BLaER1 (cell line): Measurements from ENCODE around the gene CDC6.
A peak's percentile ranks its signal among the peaks of the same experiment; 100 is the strongest.
"Not testable (repeated sequence)": the region's sequence is repeated elsewhere in the genome, so short reads cannot be mapped to it uniquely, and the experiment has no call there.

ENCODE experiments used
- H3K27ac ChIP-seq: shearing (Covaris generic); formaldehyde crosslinking; 2 replicates; pipeline ENCODE4 v1.8.1; 2022
- H3K27me3 ChIP-seq: shearing (Covaris generic); formaldehyde crosslinking; 2 replicates; pipeline ENCODE4 v1.8.1; 2022
- H3K36me3 ChIP-seq: shearing (Covaris generic); formaldehyde crosslinking; 2 replicates; pipeline ENCODE4 v1.8.1; 2022
- H3K4me1 ChIP-seq: shearing (Covaris generic); formaldehyde crosslinking; 2 replicates; pipeline ENCODE4 v1.8.1; 2022
- H3K4me2 ChIP-seq: shearing (Covaris generic); formaldehyde crosslinking; 2 replicates; pipeline ENCODE4 v1.8.1; 2022
- H3K4me3 ChIP-seq: shearing (Covaris generic); formaldehyde crosslinking; 2 replicates; pipeline ENCODE4 v1.8.1; 2022
- H3K9ac ChIP-seq: shearing (Covaris generic); formaldehyde crosslinking; 2 replicates; pipeline ENCODE4 v1.8.1; 2022
- H3K9me3 ChIP-seq: shearing (Covaris generic); formaldehyde crosslinking; 2 replicates; pipeline ENCODE4 v1.8.1; 2022
- H4K20me1 ChIP-seq: shearing (Covaris generic); formaldehyde crosslinking; 2 replicates; pipeline ENCODE4 v1.8.1; 2022
- Cebpa-rat ChIP-seq: shearing (Covaris generic); IDR thresholded peaks from 2 replicates; pipeline ENCODE4 v1.8.1; 2022

The CDC6 gene

DNA sequence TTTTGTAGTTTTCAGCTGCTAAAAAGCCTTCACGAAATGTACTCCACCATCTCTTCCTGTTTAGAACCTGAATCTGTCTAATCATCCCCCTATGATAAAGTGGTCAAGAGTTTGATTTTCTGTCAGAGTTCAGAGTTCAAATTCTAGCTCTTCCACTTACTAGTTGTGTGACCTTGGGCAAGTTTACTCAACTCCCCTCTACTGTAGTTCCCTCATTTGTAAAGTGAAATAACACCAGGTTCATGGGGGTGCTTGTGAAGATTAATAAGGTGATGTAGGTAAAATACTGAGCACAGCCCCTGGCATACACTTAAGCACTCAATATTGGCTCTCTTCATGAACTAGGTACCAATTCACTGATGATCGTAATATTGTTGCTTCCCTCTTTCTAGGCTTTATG, 1.2 kb upstream of the CDC6 start:
- H3K9ac ChIP-seq = no peak overlapping the region
- no peaks in the 10 kb centered on the region for H3K9me3 ChIP-seq
- no peaks in the 10 kb centered on the region for H3K27me3 ChIP-seq
- H3K4me1 ChIP-seq = peaks cover 24% of the 10 kb centered on the region
- H3K4me3 ChIP-seq = no peak overlapping the region
- TF ChIP-seq Cebpa-rat = no peak
- no peak overlapping the region for H3K4me2 ChIP-seq
- peaks cover 37% of the 10 kb centered on the region for H3K36me3 ChIP-seq
- H3K27ac ChIP-seq = no peak overlapping the region
- peaks cover 11% of the 10 kb centered on the region; the same call in 1 of the 2 replicates for H4K20me1 ChIP-seq

DNA sequence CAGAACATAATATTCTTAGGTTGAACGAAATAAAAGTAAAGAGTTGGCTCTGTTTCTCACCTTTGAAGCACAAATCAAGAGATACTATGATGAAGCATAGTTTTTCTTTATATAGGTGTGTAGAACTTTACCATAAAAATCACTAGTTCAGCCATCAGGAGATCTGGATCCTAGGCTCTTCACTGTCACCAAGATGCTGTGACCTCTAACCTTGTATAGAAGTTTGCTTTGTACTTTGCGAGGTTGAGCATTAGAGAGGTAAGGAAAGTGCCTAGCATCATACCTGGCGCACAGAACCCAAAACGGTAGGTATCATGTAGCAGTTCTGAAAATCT, 553 bp upstream of the CDC6 start:
- Histone ChIP-seq H3K27ac (no peak overlapping the region), H3K4me2 (peak overlapping the region; percentile 54), H3K9me3 (no peaks in the 10 kb centered on the region), H4K20me1 (peaks cover 11% of the 10 kb centered on the region; the same call in 1 of the 2 replicates), H3K36me3 (peaks cover 37% of the 10 kb centered on the region), H3K4me1 (peaks cover 24% of the 10 kb centered on the region), H3K9ac (no peak overlapping the region), H3K4me3 (no peak overlapping the region), H3K27me3 (no peaks in the 10 kb centered on the region)
- no peak for TF ChIP-seq Cebpa-rat

DNA sequence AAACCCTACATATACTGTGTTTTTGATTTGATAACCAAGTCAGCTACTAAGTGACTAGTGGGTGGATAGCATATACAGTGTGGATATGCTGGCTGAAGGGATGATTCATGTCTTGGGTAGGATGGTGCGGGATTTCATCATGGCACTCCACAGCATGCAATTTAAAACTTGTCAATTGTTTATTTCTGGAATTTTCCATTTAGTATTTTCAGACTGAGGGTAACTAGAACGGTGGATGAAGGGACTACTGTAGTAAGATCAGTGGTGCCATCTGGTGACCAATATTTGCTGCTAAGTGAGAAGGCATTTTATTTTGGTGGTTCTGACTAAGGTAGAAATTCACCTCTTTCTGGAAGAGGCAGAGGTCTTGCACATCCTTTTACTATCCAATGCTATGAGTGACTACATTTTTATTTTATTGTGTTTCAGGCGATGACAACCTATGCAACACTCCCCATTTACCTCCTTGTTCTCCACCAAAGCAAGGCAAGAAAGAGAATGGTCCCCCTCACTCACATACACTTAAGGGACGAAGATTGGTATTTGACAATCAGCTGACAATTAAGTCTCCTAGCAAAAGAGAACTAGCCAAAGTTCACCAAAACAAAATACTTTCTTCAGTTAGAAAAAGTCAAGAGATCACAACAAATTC, 3.1 kb downstream of the CDC6 start:
- Histone ChIP-seq H3K36me3 (peaks cover 61% of the 10 kb centered on the region), H3K4me3 (no peak overlapping the region), H3K27ac (no peak overlapping the region), H3K9me3 (no peaks in the 10 kb centered on the region), H3K4me2 (peak overlapping the region; percentile 94), H3K4me1 (peaks cover 24% of the 10 kb centered on the region), H4K20me1 (peaks cover 11% of the 10 kb centered on the region; the same call in 1 of the 2 replicates), H3K9ac (0 out of 2 replicates have a peak overlapping the region, but pooled peaks have one; percentile 22), H3K27me3 (no peaks in the 10 kb centered on the region)
- TF ChIP-seq Cebpa-rat = no peak

DNA sequence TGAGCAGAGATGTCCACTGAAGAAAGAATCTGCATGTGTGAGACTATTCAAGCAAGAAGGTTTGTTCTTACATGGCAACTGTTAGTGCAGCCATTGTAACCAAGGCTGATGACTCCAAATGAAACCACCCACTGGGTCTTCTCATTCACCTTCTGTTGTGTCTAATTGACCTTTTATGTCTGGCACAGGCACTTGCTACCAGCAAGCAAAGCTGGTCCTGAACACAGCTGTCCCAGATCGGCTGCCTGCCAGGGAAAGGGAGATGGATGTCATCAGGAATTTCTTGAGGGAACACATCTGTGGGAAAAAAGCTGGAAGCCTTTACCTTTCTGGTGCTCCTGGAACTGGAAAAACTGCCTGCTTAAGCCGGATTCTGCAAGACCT, 3.6 kb downstream of the CDC6 start:
- no peak overlapping the region for H3K9ac ChIP-seq
- H3K27ac ChIP-seq = no peak overlapping the region
- peaks cover 24% of the 10 kb centered on the region for H3K4me1 ChIP-seq
- peaks cover 66% of the 10 kb centered on the region for H3K36me3 ChIP-seq
- H4K20me1 ChIP-seq = peaks cover 11% of the 10 kb centered on the region; the same call in 1 of the 2 replicates
- H3K9me3 ChIP-seq = no peaks in the 10 kb centered on the region
- no peak overlapping the region for H3K4me2 ChIP-seq
- no peaks in the 10 kb centered on the region for H3K27me3 ChIP-seq
- H3K4me3 ChIP-seq = no peak overlapping the region
- TF ChIP-seq Cebpa-rat = no peak

DNA sequence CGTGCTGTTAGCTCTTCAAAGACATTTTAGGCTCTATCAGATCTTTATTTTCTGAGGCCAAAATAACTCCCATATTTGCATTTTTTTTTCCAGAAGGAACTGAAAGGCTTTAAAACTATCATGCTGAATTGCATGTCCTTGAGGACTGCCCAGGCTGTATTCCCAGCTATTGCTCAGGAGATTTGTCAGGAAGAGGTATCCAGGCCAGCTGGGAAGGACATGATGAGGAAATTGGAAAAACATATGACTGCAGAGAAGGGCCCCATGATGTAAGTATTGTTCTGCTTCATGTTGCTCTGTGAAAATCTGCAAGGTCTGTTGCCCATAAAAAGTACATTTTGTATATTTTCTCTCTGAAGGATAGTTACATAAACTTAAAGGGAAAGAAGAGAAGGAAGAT, 5.7 kb downstream of the CDC6 start:
- H4K20me1 ChIP-seq = peaks cover 11% of the 10 kb centered on the region; the same call in 1 of the 2 replicates
- H3K4me2 ChIP-seq = no peak overlapping the region
- peaks cover 21% of the 10 kb centered on the region for H3K4me1 ChIP-seq
- peak overlapping the region; percentile 38; the same call in 1 of the 2 replicates for H3K9ac ChIP-seq
- no peaks in the 10 kb centered on the region for H3K9me3 ChIP-seq
- no peaks in the 10 kb centered on the region for H3K27me3 ChIP-seq
- no peak for TF ChIP-seq Cebpa-rat
- no peak overlapping the region for H3K27ac ChIP-seq
- no peak overlapping the region for H3K4me3 ChIP-seq
- H3K36me3 ChIP-seq = peaks cover 87% of the 10 kb centered on the region

DNA sequence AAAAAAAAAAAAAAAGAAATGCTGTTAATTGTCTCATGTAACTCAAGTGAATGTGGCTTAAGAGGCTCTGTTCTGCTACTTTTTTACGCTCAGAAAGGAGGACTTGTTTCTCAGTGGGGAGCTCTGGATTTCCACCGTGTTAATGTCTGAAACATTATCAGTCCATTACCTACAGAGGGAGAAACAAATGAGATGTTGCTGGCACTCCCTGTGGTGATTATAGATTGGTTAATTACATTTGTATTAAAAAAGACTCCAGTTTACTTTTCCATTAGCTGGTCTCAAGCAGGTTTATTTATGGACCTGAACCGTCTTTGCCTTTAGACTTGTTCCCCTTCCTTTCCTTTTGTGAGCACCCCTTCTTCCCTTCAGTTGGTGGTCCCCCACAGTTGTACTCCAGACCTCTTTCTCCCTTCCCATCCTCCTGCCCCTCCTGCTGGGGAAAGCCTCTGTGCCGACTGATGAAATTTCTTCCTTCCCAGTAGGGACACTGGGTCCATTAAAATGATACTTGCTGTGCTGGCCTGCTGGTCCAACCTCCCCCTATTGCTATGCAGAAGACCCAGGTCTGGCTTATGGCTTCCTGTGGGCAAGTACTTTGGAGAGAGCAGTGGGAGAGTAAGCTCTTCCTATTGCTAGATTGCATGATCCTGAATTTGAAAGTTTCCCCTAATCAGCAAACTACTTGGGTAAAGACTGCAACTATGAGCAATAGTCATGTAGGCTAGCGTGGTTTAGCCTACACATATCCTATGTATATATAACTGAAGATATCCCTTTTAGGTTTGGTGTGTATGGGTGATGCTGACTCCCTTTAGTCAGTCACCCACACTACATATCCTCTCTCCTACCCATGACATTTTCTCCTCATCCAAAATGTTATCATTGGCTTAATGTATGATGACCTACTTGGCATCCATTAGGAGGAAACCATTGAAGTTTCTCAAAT, 8.1 kb downstream of the CDC6 start:
- H3K27me3 ChIP-seq = no peaks in the 10 kb centered on the region
- no peak overlapping the region for H3K9ac ChIP-seq
- H3K9me3 ChIP-seq = no peaks in the 10 kb centered on the region
- H3K4me1 ChIP-seq = no peaks in the 10 kb centered on the region
- no peaks in the 10 kb centered on the region for H4K20me1 ChIP-seq
- no peak for TF ChIP-seq Cebpa-rat
- H3K27ac ChIP-seq = no peak overlapping the region
- H3K4me2 ChIP-seq = no peak overlapping the region
- no peak overlapping the region for H3K4me3 ChIP-seq
- H3K36me3 ChIP-seq = peaks cover 100% of the 10 kb centered on the region

DNA sequence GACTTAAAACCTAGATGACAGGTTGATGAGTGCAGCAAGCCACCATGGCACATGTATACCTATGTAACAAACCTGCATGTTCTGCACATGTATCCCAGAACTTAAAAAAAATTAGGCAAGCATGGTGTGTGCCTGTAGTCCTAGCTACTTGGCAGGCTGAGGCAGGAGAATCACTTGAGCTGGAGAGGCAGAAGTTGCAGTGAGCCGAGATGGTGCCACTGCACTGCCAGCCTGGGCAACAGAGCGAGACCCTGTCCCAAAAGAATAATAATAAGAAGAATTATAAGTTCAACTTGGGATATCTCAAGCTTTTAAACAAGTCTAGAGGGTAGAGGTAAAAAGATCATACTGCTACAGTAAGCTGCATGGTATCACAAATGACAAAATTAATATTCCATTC, 9.8 kb downstream of the CDC6 start:
- Histone ChIP-seq H3K27me3 (no peaks in the 10 kb centered on the region), H3K27ac (no peak overlapping the region), H3K4me1 (no peaks in the 10 kb centered on the region), H3K4me3 (no peak overlapping the region), H3K4me2 (no peak overlapping the region), H3K36me3 (peaks cover 100% of the 10 kb centered on the region), H3K9ac (no peak overlapping the region), H3K9me3 (no peaks in the 10 kb centered on the region), H4K20me1 (no peaks in the 10 kb centered on the region)
- TF ChIP-seq Cebpa-rat = no peak

DNA sequence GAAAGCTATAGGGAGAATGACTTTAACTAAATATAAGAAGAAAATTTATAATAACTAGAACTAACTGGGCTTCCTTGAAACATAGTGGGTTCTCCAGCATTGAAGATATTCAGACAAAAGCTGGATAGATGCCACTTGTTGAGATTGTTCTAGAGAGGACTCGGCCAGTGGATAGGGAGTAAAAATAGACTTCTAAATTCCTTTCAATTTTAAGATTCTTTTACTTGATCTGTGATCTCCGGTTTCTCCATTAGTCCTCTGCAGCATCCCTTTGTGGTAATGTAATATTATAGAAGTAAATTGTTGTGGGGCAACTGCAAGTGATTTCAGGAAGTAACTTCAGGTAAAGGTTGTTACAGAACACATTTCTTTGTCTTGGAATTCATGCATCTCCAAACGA, 11.0 kb downstream of the CDC6 start:
- no peak overlapping the region for H3K9ac ChIP-seq
- H4K20me1 ChIP-seq = 0 out of 2 replicates have a peak, but pooled peaks cover 6% of the 10 kb centered on the region
- TF ChIP-seq Cebpa-rat = no peak
- no peak overlapping the region for H3K27ac ChIP-seq
- no peak overlapping the region for H3K4me3 ChIP-seq
- H3K36me3 ChIP-seq = peaks cover 98% of the 10 kb centered on the region
- H3K4me2 ChIP-seq = no peak overlapping the region
- peaks cover 10% of the 10 kb centered on the region for H3K4me1 ChIP-seq
- H3K27me3 ChIP-seq = no peaks in the 10 kb centered on the region
- H3K9me3 ChIP-seq = no peaks in the 10 kb centered on the region

DNA sequence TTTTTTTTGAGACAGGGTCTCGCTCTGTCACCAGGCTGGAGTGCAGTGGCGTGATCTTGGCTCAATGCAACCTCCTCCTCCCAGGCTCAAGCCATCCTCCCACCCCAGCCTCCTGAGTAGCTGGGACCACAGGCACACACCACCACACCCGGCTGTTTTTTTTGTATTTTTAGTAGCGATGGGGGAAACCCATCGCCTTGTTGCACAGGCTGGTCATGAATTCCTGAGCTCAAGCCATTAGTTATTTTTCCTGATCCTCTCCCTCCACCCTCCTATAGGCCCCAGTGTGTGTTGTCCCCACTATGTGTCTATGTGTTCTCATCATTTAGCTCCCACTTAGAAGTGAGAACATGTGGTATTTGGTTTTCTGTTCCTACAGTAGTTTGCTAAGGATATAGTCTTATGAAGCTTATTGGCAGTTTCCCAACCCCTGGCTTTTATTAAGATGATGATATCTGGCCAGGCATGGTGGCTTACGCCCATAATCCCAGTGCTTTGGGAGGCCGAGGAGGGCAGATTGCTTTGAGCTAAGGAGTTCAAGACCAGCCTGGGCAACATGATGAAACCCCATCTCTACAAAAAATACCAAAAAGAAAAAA, 11.6 kb downstream of the CDC6 start:
- peaks cover 98% of the 10 kb centered on the region for H3K36me3 ChIP-seq
- not testable (repeated sequence) for H3K9ac ChIP-seq, H4K20me1 ChIP-seq, H3K27me3 ChIP-seq, H3K4me3 ChIP-seq, H3K4me2 ChIP-seq, H3K27ac ChIP-seq, H3K9me3 ChIP-seq
- H3K4me1 ChIP-seq = peaks cover 15% of the 10 kb centered on the region

DNA sequence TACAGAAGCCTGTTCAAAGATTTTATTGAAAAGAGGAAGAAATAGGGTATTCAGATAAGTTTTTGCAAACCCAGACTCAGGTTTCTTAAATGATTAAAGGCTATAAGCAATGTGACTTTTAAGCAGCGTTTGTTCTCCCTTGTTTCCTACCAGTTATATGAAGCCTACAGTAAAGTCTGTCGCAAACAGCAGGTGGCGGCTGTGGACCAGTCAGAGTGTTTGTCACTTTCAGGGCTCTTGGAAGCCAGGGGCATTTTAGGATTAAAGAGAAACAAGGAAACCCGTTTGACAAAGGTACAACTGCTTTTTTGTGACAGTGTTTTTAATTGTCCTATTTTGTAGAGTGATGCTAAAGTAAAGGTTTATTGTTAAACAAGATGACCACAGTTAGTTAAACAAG, 13.6 kb downstream of the CDC6 start:
- peaks cover 90% of the 10 kb centered on the region for H3K36me3 ChIP-seq
- H3K4me2 ChIP-seq = no peak overlapping the region
- H3K9ac ChIP-seq = no peak overlapping the region
- no peaks in the 10 kb centered on the region for H3K27me3 ChIP-seq
- H3K27ac ChIP-seq = no peak overlapping the region
- H4K20me1 ChIP-seq = 0 out of 2 replicates have a peak, but pooled peaks cover 7% of the 10 kb centered on the region
- peaks cover 21% of the 10 kb centered on the region for H3K4me1 ChIP-seq
- no peak for TF ChIP-seq Cebpa-rat
- H3K9me3 ChIP-seq = no peaks in the 10 kb centered on the region
- no peak overlapping the region for H3K4me3 ChIP-seq
